Suppressor macrophage (primary cell): ENCODE data around the gene EHBP1.
"Not testable (repeated sequence)": the region's sequence is repeated elsewhere in the genome, so short reads cannot be mapped to it uniquely, and the experiment has no call there.

Source experiments
- DNase-seq, 4 experiments: peaks; one replicate each; pipeline ENCODE4 v3.0.0-alpha.2; 2020 to 2022

Gene EHBP1

GRCh38 chr2:63053081-63053888 is 347.8 kb downstream of the EHBP1 start:
- DNase-seq, result peak in 2 of 4 experiments; percentile 10 to 13

DNA sequence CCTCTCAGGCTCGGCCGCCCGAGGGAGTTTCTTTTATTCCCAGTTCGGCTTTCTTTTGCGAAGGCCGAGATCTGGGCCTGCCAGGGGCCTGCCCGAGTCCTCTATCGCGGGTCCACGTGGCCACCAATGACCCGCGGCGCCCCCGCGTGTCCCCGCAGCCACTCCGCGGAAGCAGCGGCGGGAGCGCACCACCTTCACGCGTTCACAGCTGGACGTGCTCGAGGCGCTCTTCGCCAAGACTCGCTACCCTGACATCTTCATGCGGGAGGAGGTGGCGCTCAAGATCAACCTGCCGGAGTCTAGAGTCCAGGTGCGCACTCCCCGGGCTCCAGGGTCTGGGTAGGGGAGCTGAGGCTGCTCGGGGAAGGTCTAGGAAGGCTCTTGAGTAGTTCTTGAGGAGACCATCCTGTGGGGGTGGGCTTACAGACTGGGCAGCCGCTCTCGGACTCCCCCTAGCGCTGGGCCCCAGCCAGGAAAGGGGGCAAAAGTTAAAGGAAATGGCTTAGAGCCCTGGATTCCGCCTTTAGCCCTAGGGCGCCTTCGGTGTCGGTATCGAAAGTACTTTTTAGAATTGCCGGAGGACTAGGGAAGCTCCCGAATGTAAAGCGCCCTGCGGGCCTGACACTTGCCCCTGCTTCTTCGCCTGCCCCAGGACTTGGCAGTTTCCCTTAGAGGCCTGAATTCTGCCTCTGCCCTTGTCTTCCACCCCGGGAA is 348.5 kb downstream of the EHBP1 start:
- peak in 3 of 4 experiments; percentile 45 to 56 (median 56) for DNase-seq

GRCh38 chr2:63054841-63055225 is 349.3 kb downstream of the EHBP1 start:
- DNase-seq, result peak in 1 of 4 experiments; percentile 6

GRCh38 chr2:63055226-63056106 is 350.0 kb downstream of the EHBP1 start:
- peak in 2 of 4 experiments; percentile 42 to 53 for DNase-seq

- peak; percentile 48 to 74 (median 60) for DNase-seq
These were observed 350.9 kb downstream of the EHBP1 start for GRCh38 chr2:63056107-63057050.

DNA sequence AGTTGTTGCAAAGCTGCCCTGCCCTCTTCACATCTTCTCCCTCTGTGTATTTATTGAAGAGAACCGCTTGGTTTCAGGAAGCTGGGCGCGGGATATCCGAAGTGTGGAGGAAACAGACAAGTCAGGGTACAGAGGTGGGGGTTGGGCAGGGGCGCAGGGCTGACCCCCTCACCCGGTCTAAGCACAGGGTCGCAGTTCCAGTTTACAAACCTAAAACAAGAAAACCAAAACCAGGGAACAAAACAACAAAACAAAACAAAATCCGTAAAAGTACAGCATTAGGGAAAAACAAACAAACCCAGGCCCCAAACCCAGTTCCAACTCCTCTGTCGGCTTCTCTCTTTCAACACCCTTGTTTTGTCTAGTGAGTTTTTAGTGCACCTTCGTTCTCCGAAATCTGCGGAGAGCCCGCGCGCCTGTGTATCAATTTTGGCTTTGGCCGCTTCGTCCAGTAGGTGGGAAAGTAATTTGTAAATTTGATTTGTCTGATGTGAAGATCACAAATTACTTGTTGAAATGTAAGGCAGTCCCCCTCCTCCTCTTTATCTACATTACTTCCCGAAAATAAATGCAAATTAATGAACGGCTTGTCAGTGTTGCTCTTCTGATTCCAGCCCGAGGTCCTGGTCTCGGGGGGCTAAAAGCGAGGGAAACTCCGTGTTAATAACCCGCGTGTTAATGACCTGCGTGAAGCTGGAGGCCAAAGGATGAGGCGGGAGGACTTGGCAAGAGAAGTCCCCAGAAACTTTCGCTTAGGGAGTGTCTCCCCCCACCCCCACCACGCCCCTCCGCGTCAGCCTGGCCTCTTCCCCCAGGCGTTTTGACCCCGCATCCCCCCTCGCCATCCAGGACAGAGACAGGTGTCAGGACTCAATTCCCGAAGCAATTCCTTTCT is 352.0 kb downstream of the EHBP1 start:
- DNase-seq, result peak in 2 of 4 experiments; percentile 18 to 19

- peak in 2 of 4 experiments; percentile 32 to 44 for DNase-seq
These were observed 352.8 kb downstream of the EHBP1 start for GRCh38 chr2:63058144-63058920.

- DNase-seq, result peak in 2 of 4 experiments; percentile 26 to 36
These were observed 353.6 kb downstream of the EHBP1 start for GRCh38 chr2:63058921-63059792.

GRCh38 chr2:63059793-63060471 is 354.4 kb downstream of the EHBP1 start:
- DNase-seq, result peak; percentile 47 to 63 (median 50)

DNA sequence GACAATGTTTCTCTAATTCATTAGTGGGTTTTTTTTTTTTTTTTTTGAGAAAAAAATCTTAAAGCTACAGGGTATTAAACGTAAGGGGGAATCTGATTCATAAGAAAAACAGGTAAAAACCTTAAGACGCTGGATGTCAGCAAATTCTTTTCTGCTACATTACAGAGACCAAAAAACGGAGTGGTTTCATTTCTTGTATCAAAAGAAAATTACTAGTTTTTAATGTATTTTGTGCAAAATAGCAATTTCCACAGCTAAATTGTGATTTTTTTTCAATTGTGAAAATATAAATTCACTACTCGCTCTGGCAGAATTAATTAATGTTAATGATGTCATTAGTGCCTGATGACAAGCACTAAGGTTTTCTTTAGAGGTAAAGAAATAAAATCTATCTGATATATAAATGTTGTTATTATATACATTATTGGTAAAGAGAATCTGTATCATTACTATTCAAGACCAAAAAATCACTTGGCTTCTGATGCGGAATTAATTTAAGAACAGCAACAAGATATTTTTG is 355.0 kb downstream of the EHBP1 start:
- DNase-seq, result no peak

DNA sequence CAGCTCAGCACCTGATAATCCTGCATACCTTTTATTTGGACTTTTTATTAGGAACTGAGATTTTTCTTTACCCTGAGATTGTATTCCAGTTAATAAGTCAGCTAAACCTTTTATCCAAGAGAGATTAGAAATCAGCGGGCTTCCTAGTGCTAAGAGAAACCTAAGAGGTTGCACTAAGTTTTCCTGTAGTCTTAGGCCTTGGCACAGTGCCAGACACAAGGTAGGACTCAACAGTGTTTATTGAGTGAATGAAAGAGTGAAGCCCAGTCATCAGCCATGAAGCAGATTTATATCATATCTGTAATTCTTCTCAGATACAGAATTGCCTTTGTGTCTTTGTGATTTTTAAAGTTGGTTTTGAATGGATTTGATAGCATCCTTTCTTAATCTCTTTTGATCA is 358.7 kb downstream of the EHBP1 start:
- DNase-seq, result no peak

GRCh38 chr2:63064661-63065060 is 359.1 kb downstream of the EHBP1 start:
- DNase-seq, result no peak

- DNase-seq, result no peak
These were observed 360.8 kb downstream of the EHBP1 start for GRCh38 chr2:63066265-63066664.

DNA sequence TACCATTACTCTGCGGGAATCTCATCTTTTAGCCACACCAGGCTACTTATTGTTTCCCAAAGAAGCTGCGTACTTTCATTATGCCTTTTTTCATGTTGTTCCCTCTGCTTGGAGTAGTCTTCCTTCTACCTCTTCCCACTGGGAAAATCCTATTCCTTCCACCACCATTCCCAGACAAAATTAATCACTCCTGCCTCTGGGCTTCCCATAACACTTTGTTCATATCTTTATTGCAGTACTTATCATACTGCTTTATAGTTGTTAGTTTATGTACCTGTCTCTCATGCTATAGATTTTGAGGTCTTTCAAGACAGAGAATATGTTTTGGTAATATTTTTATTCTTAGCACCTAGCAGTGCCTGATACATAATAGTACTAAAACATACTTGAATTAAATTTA is 361.3 kb downstream of the EHBP1 start:
- no peak for DNase-seq

DNA sequence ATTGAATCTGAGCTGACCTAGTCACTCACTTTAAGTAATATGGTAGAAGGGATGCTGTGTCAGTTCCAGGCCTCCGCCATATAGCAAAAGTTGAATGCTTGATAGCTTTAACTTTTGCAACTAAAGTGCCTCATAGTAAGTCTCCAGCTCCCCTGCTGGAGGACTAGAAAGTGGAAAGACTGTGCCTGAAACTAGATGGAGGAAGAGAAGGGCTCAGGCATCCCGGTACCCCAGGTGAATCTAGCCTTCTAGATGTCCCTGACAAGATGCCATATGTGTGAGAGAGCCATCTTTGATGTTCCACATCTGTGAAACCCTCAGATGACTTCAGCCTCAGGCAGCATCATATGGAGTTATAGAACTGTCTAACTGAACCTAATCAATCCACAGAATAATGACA is 366.2 kb downstream of the EHBP1 start:
- DNase-seq, result no peak

GRCh38 chr2:63073994-63074393 is 368.5 kb downstream of the EHBP1 start:
- no peak for DNase-seq

GRCh38 chr2:63074399-63074798 is 368.9 kb downstream of the EHBP1 start:
- DNase-seq, result not testable (repeated sequence)
